Epithelial cell of esophagus (primary cell): ENCODE results near the gene S100A6.
"Not testable (repeated sequence)": the region's sequence is repeated elsewhere in the genome, so short reads cannot be mapped to it uniquely, and the experiment has no call there.

ENCODE experiments used
- DNase-seq: peaks from one replicate; pipeline ENCODE4 v3.0.0; 2010; ENCODE audit warnings: low read depth
- H3K4me3 ChIP-seq: 2 replicates; pipeline ENCODE4 v1.5.1; 2011; ENCODE audit warnings: mild to moderate bottlenecking, low read length, control low read depth
- CTCF ChIP-seq: IDR thresholded peaks from 2 replicates; pipeline ENCODE4 v1.5.1; 2011; ENCODE audit warnings: low read depth, mild to moderate bottlenecking, low read length, control low read depth, inconsistent platforms; ENCODE audit not compliant: insufficient read depth; ENCODE audit errors: missing control alignments

Gene S100A6

GRCh38 chr1:153577138-153577537, 41.3 kb upstream of the S100A6 start:
- no peak for DNase-seq
- TF ChIP-seq CTCF = no peak
- H3K4me3 ChIP-seq = no peak overlapping the region

GRCh38 chr1:153575497-153575896, 39.7 kb upstream of the S100A6 start:
- DNase-seq, H3K4me3 ChIP-seq: not testable (repeated sequence)

- not testable (repeated sequence) for DNase-seq, H3K4me3 ChIP-seq
These were observed 39.3 kb upstream of the S100A6 start for GRCh38 chr1:153575081-153575491.

GRCh38 chr1:153573351-153573750, 37.6 kb upstream of the S100A6 start:
- no peak overlapping the region for H3K4me3 ChIP-seq
- no peak for DNase-seq
- no peak for TF ChIP-seq CTCF

GRCh38 chr1:153572569-153573015, 36.8 kb upstream of the S100A6 start:
- TF ChIP-seq CTCF = peak; percentile 95
- no peak overlapping the region for H3K4me3 ChIP-seq
- peak; percentile 85 for DNase-seq

- no peak for TF ChIP-seq CTCF
- no peak for DNase-seq
- no peak overlapping the region for H3K4me3 ChIP-seq
These were observed 35.9 kb upstream of the S100A6 start for GRCh38 chr1:153571706-153572105.

- DNase-seq = no peak
- no peak for TF ChIP-seq CTCF
- H3K4me3 ChIP-seq = no peak overlapping the region
These were observed 35.1 kb upstream of the S100A6 start for GRCh38 chr1:153570874-153571273.

GRCh38 chr1:153569465-153569864, 33.7 kb upstream of the S100A6 start:
- H3K4me3 ChIP-seq = no peak overlapping the region
- no peak for TF ChIP-seq CTCF
- DNase-seq = no peak
